K562 (cell line): ENCODE measurements around the gene DPAGT1. TPM values are rescaled to one million over a fixed set of nuclear protein-coding genes. Genes with fewer than 3 reads are reported as not detected.

ENCODE experiments used
- ATAC-seq: fragments of 200-7000 bp; cut with Tn5 transposase; 3 replicates; pipeline ENCODE4 v1.9.1; 2020; ENCODE audit warnings: moderate library complexity
- BruUV-seq: library from RNA; stranded (reverse); fragments of 400-500 nt; replicated peaks from 2 replicates; lab custom pipeline; 2021; lab: Mats Ljungman, UMichigan
- CTCF ChIA-PET: fragments of 300-600 bp; formaldehyde crosslinking; extraction: SDS; loops from one replicate; lab custom pipeline; 2021; ENCODE audit warnings: low intra/inter-chr PET ratio; lab: Yijun Ruan, JAX
- POLR2A ChIA-PET: fragments of 300-600, 350-650 bp; sonication (Branson Sonifier 250); formaldehyde crosslinking; extraction: SDS; loops from one replicate; lab custom pipeline; 2021; ENCODE audit warnings: antibody characterized with exemption, inconsistent platforms; lab: Yijun Ruan, JAX
- DNase-seq, 4 experiments: peaks; one replicate each; pipeline versions ENCODE4 v3.0.0 to v3.0.0-alpha.2; 2011 to 2018; ENCODE audit warnings: low spot score in 3 of 4, mixed read lengths in 3 of 4; ENCODE audit errors: extremely low read depth in 1 of 4
- FAIRE-seq: peaks from 2 replicates; lab custom pipeline; 2011; peaks lifted over from hg19 to GRCh38; lab: Jason Lieb, UNC
- H2AFZ ChIP-seq: 2 replicates; pipeline ENCODE4 v1.6.0; 2011; ENCODE audit warnings: low read depth, low read length, control low read depth, inconsistent platforms
- H3K27ac ChIP-seq: fragments of 200-600 bp; 3 replicates; pipeline ENCODE4 v1.8.0; 2011; ENCODE audit warnings: low read depth, mild to moderate bottlenecking, control low read depth, inconsistent platforms, low read length, moderate library complexity, mixed read lengths; ENCODE audit errors: extremely low read depth
- H3K27me3 ChIP-seq, 2 experiments: fragments of 300-600 bp in 1 of 2; 2 replicates in 1 of 2; 3 replicates in 1 of 2; pipeline versions ENCODE4 v1.6.0 to v1.8.0; 2011; ENCODE audit warnings: inconsistent platforms in 2 of 2, low read length in 2 of 2, mild to moderate bottlenecking in 1 of 2, mixed read lengths in 1 of 2, moderate library complexity in 1 of 2; ENCODE audit not compliant: control insufficient read depth in 2 of 2, insufficient read depth in 2 of 2
- H3K36me3 ChIP-seq: fragments of 300-600 bp; 3 replicates; pipeline ENCODE4 v1.8.0; 2011; ENCODE audit warnings: mild to moderate bottlenecking, low read length, inconsistent platforms; ENCODE audit not compliant: control insufficient read depth, insufficient read depth
- H3K4me1 ChIP-seq, 2 experiments: fragments of 200-600 bp in 1 of 2; replicated peaks in 1 of 2; 2 replicates in 1 of 2; 3 replicates in 1 of 2; pipeline versions ENCODE4 v1.5.1 to v1.8.0; 2011; ENCODE audit warnings: inconsistent platforms in 2 of 2, low read length in 2 of 2, mild to moderate bottlenecking in 1 of 2, mixed read lengths in 1 of 2, moderate library complexity in 1 of 2; ENCODE audit not compliant: control insufficient read depth in 2 of 2, insufficient read depth in 2 of 2
- H3K4me2 ChIP-seq: 2 replicates; pipeline ENCODE4 v1.6.1; 2011; ENCODE audit warnings: low read length, control low read depth, inconsistent platforms, mixed read lengths; ENCODE audit not compliant: insufficient read depth
- H3K4me3 ChIP-seq: fragments of 200-600 bp; sonication (generic), shearing (Covaris generic); 2 replicates; pipeline ENCODE4 v1.5.1; 2016; ENCODE audit warnings: control low read depth, inconsistent platforms
- H3K79me2 ChIP-seq: fragments of 200-600 bp; 3 replicates; pipeline ENCODE4 v1.8.0; 2011; ENCODE audit warnings: low read length, inconsistent platforms; ENCODE audit not compliant: control insufficient read depth, insufficient read depth
- H3K9ac ChIP-seq, 2 experiments: 2 replicates each; pipeline versions ENCODE4 v1.6.0 to v1.6.1; 2011; ENCODE audit warnings: low read depth in 2 of 2, low read length in 2 of 2, control low read depth in 1 of 2, inconsistent platforms in 1 of 2, mild to moderate bottlenecking in 1 of 2, mixed read lengths in 1 of 2; ENCODE audit not compliant: insufficient read depth in 1 of 2
- H3K9me1 ChIP-seq: one replicate; pipeline ENCODE4 v1.6.0; 2011; ENCODE audit warnings: inconsistent platforms, mild to moderate bottlenecking, low read length, moderate library complexity; ENCODE audit not compliant: control insufficient read depth, insufficient read depth
- H3K9me3 ChIP-seq: replicated peaks from 2 replicates; pipeline ENCODE4 v1.5.1; 2011; ENCODE audit warnings: low read depth, low read length, inconsistent platforms; ENCODE audit not compliant: control insufficient read depth, insufficient read depth
- H4K20me1 ChIP-seq: replicated peaks from 2 replicates; pipeline ENCODE4 v1.6.1; 2011; ENCODE audit warnings: low read length, inconsistent platforms, mixed read lengths; ENCODE audit not compliant: control insufficient read depth, insufficient read depth
- BRF2 ChIP-seq: IDR thresholded peaks from 3 replicates; pipeline ENCODE4 v1.6.1; 2011; ENCODE audit warnings: borderline replicate concordance, mild to moderate bottlenecking; ENCODE audit not compliant: insufficient read length, insufficient read depth
- HES1 ChIP-seq: fragments of 450-650 bp; IDR thresholded peaks from 2 replicates; pipeline ENCODE4 v1.6.1; 2016; ENCODE audit warnings: low read depth, mild to moderate bottlenecking, moderate library complexity
- RBFOX2 ChIP-seq: fragments of 200-400 bp; formaldehyde crosslinking; IDR thresholded peaks from 2 replicates; pipeline ENCODE4 v1.6.1; 2017; ENCODE audit warnings: low read depth, mild to moderate bottlenecking, low read length, moderate library complexity
- ZNF518B ChIP-seq: fragments of 250-450 bp; sonication (Bioruptor Pico); IDR thresholded peaks from 2 replicates; pipeline ENCODE4 v1.5.0; 2021; ENCODE audit warnings: mild to moderate bottlenecking, moderate library complexity
- WGBS: fragments of 100-300 bp; shearing (Covaris generic); methylation state at CpG from one replicate; pipeline ENCODE4 v1.1.6; 2016; ENCODE audit warnings: low coverage, mixed read lengths; ENCODE audit not compliant: insufficient coverage; ENCODE audit errors: missing lambda C conversion rate; 5-methylcytosine and 5-hydroxymethylcytosine counted together
- in situ Hi-C: fragments of 300-500 bp; cut with MboI; formaldehyde crosslinking; loops from 4 replicates; pipeline ENCODE4 v1.15.0; 2018; ENCODE audit warnings: inconsistent platforms, mixed read lengths
- intact Hi-C: fragments of 100-400 bp; cut with micrococcal nuclease; formaldehyde crosslinking; loops from 2 replicates; pipeline ENCODE4 v1.14.2; 2022
- polyA plus RNA-seq, 8 experiments: library from polyadenylated mRNA; depleted of rRNA in 4 of 8; stranded (reverse) in 5 of 8; unstranded in 3 of 8; fragments of >200 nt; fragmentation: Nextera tagmentation in 2 of 8; fragmentation: Illumina TruSeq in 1 of 8; extraction: Ambion mirVana in 2 of 8; extraction: Trizol in 1 of 8; gene quantifications; 2 replicates each; pipeline versions ENCODE4 v1.2.1 to v1.2.3, GENCODE V29; 2011 to 2014; ENCODE audit warnings: inconsistent platforms in 1 of 8, missing spikeins in 1 of 8
- total RNA-seq, 7 experiments: library from RNA; depleted of rRNA in 6 of 7; stranded (reverse); fragments of >200 nt in 6 of 7; fragmentation: Illumina TruSeq in 2 of 7; extraction: Trizol in 2 of 7; gene quantifications; 2 replicates each; pipeline versions ENCODE4 v1.2.1 to v1.2.3, GENCODE V29; 2011 to 2021; ENCODE audit warnings: low replicate concordance in 1 of 7

DPAGT1 gene
- total and polyA plus RNA-seq, 9 of the 15 experiments (the other 6 are each of a cell fraction or from before 2014, with no cell fraction given), result 29.9 to 135 (median 85.0) TPM

- no peak for TF ChIP-seq HES1
- TF ChIP-seq BRF2, result no peak
These were observed 19.9 kb downstream of the DPAGT1 start (continued) for GRCh38 chr11:119081682-119082260.

GRCh38 chr11:119078675-119079420, 22.8 kb downstream of the DPAGT1 start:
- DNase-seq (no peak), ATAC-seq (no peak), FAIRE-seq (no peak)
- WGBS, result 86% methylated on average over 18 of the region's 19 CpGs
- Histone ChIP-seq H3K4me2 (no peak overlapping the region), H3K4me1 (peaks cover 0 to 4% of the 10 kb centered on the region in 2 experiments; a peak in 1 of 5 replicates), H3K9ac (no peak overlapping the region), H3K27ac (no peak overlapping the region), H3K9me1 (no peaks in the 10 kb centered on the region), H3K79me2 (no peaks in the 10 kb centered on the region), H3K27me3 (no peaks in the 10 kb centered on the region), H4K20me1 (no peaks in the 10 kb centered on the region), H3K36me3 (peaks cover 71% of the 10 kb centered on the region), H2AFZ (no peak overlapping the region), H3K4me3 (no peak overlapping the region), H3K9me3 (no peaks in the 10 kb centered on the region)
- TF ChIP-seq ZNF518B (CRISPR knock-in tag) (no peak), RBFOX2 (0 out of 2 replicates have a peak, but pooled peaks have one; percentile 27)
- intact Hi-C loops (no loop called here), in situ Hi-C loops (no loop called here)
- CTCF ChIA-PET, result no interaction called here
- no TSS peak for BruUV-seq
- POLR2A ChIA-PET, result interaction anchor here (0.6 to 2.1 kb wide), 7 partner anchors 8 to 22 kb away, joined by 3 to 12 read pairs (median 5); partner anchors contain the start of gene VPS11
